Cardiac fibroblast (primary cell): Measurements from ENCODE around the gene NRL.

ENCODE experiments used
- DNase-seq, 2 donors: peaks; one replicate each; pipeline versions ENCODE4 v3.0.0 to v3.0.0-alpha.2; 2010; ENCODE audit warnings: low read depth in 2 of 2
- H3K4me3 ChIP-seq, 2 donors: replicated peaks in 1 of 2; 1 replicate in 1 of 2; 2 replicates in 1 of 2; pipeline ENCODE4 v1.5.1; 2011; ENCODE audit warnings: low read depth in 2 of 2, low read length in 2 of 2, mild to moderate bottlenecking in 2 of 2, moderate library complexity in 1 of 2
- CTCF ChIP-seq: IDR thresholded peaks from one replicate; pipeline ENCODE4 v1.5.1; 2011; ENCODE audit warnings: low read depth, mild to moderate bottlenecking, low read length, inconsistent platforms

NRL gene

GRCh38 chr14:24136684-24137528, 22.2 kb upstream of the NRL start:
- peak overlapping the region; percentile 76 to 89 for H3K4me3 ChIP-seq
- DNase-seq, result no peak

GRCh38 chr14:24135834-24136683, 21.3 kb upstream of the NRL start, which contains the start of gene PSME1:
Gene PSME1 (plus strand): TSS chr14:24136194. CDS start chr14:24136263, 69 bp downstream.
- no peak for TF ChIP-seq CTCF
- H3K4me3 ChIP-seq, result peak within 1 kb of the TSS; percentile 76 to 89
- DNase-seq, result peak; percentile 84 to 89

More at GRCh38 chr14:24136684-24137528, 22.2 kb upstream of the NRL start:
- no peak for TF ChIP-seq CTCF

- no peak for DNase-seq
- peak overlapping the region; percentile 76 to 89 for H3K4me3 ChIP-seq
- no peak for TF ChIP-seq CTCF
Observed at GRCh38 chr14:24135584-24135833, 20.8 kb upstream of the NRL start.

- DNase-seq, result no peak
- no peak overlapping the region for H3K4me3 ChIP-seq
- no peak for TF ChIP-seq CTCF
Observed at GRCh38 chr14:24133735-24134134, 19.0 kb upstream of the NRL start.

GRCh38 chr14:24132976-24133375, 18.2 kb upstream of the NRL start:
- DNase-seq, result no peak
- TF ChIP-seq CTCF, result no peak
- no peak overlapping the region for H3K4me3 ChIP-seq

- TF ChIP-seq CTCF, result no peak
- DNase-seq, result no peak
- no peak overlapping the region for H3K4me3 ChIP-seq
Observed at GRCh38 chr14:24132061-24132685, 17.4 kb upstream of the NRL start.
